Heart right ventricle (tissue), 16 donors: Measurements from ENCODE around the gene RPS27A. TPM values are rescaled to one million over a fixed set of nuclear protein-coding genes. Genes with fewer than 3 reads are reported as not detected.
"Not testable (repeated sequence)": the region's sequence is repeated elsewhere in the genome, so short reads cannot be mapped to it uniquely, and the experiment has no call there.

Experiments used
- ATAC-seq, 8 donors: fragments of 200-7000 bp; cut with Tn5 transposase; one replicate each; pipeline ENCODE4 v1.9.1; 2020; ENCODE audit warnings: mild to moderate bottlenecking in 8 of 8, moderate library complexity in 8 of 8, moderate number of reproducible peaks in 1 of 8
- DNase-seq, 2 donors: peaks; one replicate each; pipeline ENCODE4 v3.0.0-alpha.2; 2020
- H3K27ac ChIP-seq, 10 donors: fragments of 200-600 bp; sonication (generic) in 2 of 10; one replicate each; pipeline versions ENCODE4 v1.5.0 to v1.8.0; 2020 to 2022; ENCODE audit warnings: mild to moderate bottlenecking in 3 of 10
- H3K27me3 ChIP-seq, 7 donors: fragments of 200-600 bp; one replicate each; pipeline ENCODE4 v1.8.0; 2021 to 2022; ENCODE audit warnings: mild to moderate bottlenecking in 2 of 7
- H3K36me3 ChIP-seq, 9 donors: fragments of 200-600 bp; sonication (generic) in 1 of 9; one replicate each; pipeline versions ENCODE4 v1.5.0 to v1.8.0; 2020 to 2022; ENCODE audit warnings: mild to moderate bottlenecking in 2 of 9
- H3K4me1 ChIP-seq, 9 donors: fragments of 200-600 bp; sonication (generic) in 1 of 9; one replicate each; pipeline versions ENCODE4 v1.5.0 to v1.8.0; 2020 to 2022; ENCODE audit warnings: mild to moderate bottlenecking in 4 of 9
- H3K4me3 ChIP-seq, 10 donors: fragments of 200-600 bp; sonication (generic) in 2 of 10; one replicate each; pipeline versions ENCODE4 v1.5.0 to v1.8.0; 2020 to 2022; ENCODE audit warnings: mild to moderate bottlenecking in 7 of 10, moderate library complexity in 2 of 10
- H3K9me3 ChIP-seq, 11 donors: fragments of 200-600 bp in 10 of 11; sonication (generic) in 2 of 11; one replicate each; pipeline versions ENCODE4 v1.5.0 to v1.8.0; 2013 to 2022; ENCODE audit warnings: mild to moderate bottlenecking in 2 of 11, control low read depth in 1 of 11, moderate library complexity in 1 of 11
- WGBS, 2 donors: extraction: QIAGEN DNeasy Blood & Tissue Kit; methylation state at CpG; one replicate each; pipeline ENCODE4 v1.1.7; 2013; ENCODE audit warnings: inconsistent platforms in 1 of 2; 5-methylcytosine and 5-hydroxymethylcytosine counted together
- intact Hi-C, 10 donors: fragments of 100-400 bp; cut with DNase I; formaldehyde crosslinking; loops; one replicate each; pipeline versions ENCODE4 v1.11.1 to v1.14.2; 2022
- long read RNA-seq, 3 donors: library from polyadenylated mRNA; unstranded; transcript quantifications; one replicate each; pipeline ENCODE4 v2.0.0, GENCODE V29; 2020 to 2021
- polyA plus RNA-seq, 2 donors: library from polyadenylated mRNA; stranded (reverse); fragments of 200-250 nt; gene quantifications; one replicate each; pipeline ENCODE4 v1.2.3, GENCODE V29; 2013
- total RNA-seq, 10 donors: library from RNA; stranded (reverse); fragmentation: NEBNext Ultra II Directional in 3 of 10; extraction: Animal tissue kit (Norgen Biotek cat#: 25700) in 3 of 10; gene quantifications; one replicate each; pipeline versions ENCODE4 v1.2.1 to v1.2.4, GENCODE V29; 2021 to 2023
- TF ChIP-seq, protein P1 (sequence below), 9 donors: fragments of 200-600 bp; sonication (generic) in 2 of 9; IDR thresholded peaks; one replicate each; pipeline versions ENCODE4 v1.5.0 to v1.8.0; 2021 to 2022; ENCODE audit warnings: antibody characterized with exemption in 9 of 9, mild to moderate bottlenecking in 5 of 9, moderate library complexity in 1 of 9
- donor health status: Arrhythmogenic right ventricular cardiomyopathy.
- donor health status: ischemic (EF 13 %, LVEDD 7.1; RV severe dilation, severe dysfunction).
- donor health status: healthy with polysubstance abuse.
- donor health status: DM: no; HTN: yes; CAD: no.
- donor health status: DM: no; HTN: no; CAD: no.
- donor health status: ischemic (EF 25% LVEDD 6.9; RV normal size, moderate dysfunction).
- donor health status: ischemic (EF 25% LVEDD 5.7; RV mildly dilated, moderate dysfunction).
- donor health status: healthy.
- donor health status: DM: yes; HTN: yes; CAD: no.
- donor health status: Ischemic cardiomyopathy.
- donor health status: ischemic (EF 35%, LVEDD 5.7; RV mildly dilated, moderate dysfunction).
- donor health status: nonischemic (EF 11% LVEDD 7.7; RV severe dilation, severe dysfunction).
- donor health status: DM: yes; HTN: yes; CAD: no.
- donor health status: PGD.
- donor health status: ischemic (EF 29% LVEDD 5.4; RV normal size, mild dysfunction).
- donor health status: nonischemic (EF 23%, LVEDD 6.1; RV moderate dilation, normal function).

Gene RPS27A
- total RNA-seq (100 to 1,000 TPM; 365 to 520 (median 408) TPM), polyA plus RNA-seq (1,000 to 10,000 TPM in 1 of 2 donors, 100 to 1,000 TPM in 1; 679 to 1,979 TPM)
- long read RNA-seq, donor 1, transcript RPS27A-201 (6 exons, 1,071 nt) = major isoform, 256 of 300 reads
- long read RNA-seq, donor 1, transcript RPS27A-203 (5 exons, 796 nt) = minor isoform, 32 of 300 reads
- long read RNA-seq, donor 1, partial matches to known transcripts = 0 of 300 reads
- long read RNA-seq, donor 1, other reads (novel, unspliced or antisense) = 12 of 300 reads
- long read RNA-seq, donor 2, transcript RPS27A-203 (5 exons, 796 nt) = minor isoform, 30 of 335 reads
- long read RNA-seq, donor 2, transcript RPS27A-201 (6 exons, 1,071 nt) = major isoform, 295 of 335 reads
- long read RNA-seq, donor 2, partial matches to known transcripts = 6 of 335 reads
- long read RNA-seq, donor 2, other reads (novel, unspliced or antisense) = 2 of 335 reads
- long read RNA-seq, donor 3, transcript RPS27A-201 (6 exons, 1,071 nt) = major isoform, 50 of 63 reads
- long read RNA-seq, donor 3, transcript RPS27A-203 (5 exons, 796 nt) = minor isoform, 7 of 63 reads
- long read RNA-seq, donor 3, partial matches to known transcripts = 1 of 63 reads
- long read RNA-seq, donor 3, other reads (novel, unspliced or antisense) = 2 of 63 reads

DNA sequence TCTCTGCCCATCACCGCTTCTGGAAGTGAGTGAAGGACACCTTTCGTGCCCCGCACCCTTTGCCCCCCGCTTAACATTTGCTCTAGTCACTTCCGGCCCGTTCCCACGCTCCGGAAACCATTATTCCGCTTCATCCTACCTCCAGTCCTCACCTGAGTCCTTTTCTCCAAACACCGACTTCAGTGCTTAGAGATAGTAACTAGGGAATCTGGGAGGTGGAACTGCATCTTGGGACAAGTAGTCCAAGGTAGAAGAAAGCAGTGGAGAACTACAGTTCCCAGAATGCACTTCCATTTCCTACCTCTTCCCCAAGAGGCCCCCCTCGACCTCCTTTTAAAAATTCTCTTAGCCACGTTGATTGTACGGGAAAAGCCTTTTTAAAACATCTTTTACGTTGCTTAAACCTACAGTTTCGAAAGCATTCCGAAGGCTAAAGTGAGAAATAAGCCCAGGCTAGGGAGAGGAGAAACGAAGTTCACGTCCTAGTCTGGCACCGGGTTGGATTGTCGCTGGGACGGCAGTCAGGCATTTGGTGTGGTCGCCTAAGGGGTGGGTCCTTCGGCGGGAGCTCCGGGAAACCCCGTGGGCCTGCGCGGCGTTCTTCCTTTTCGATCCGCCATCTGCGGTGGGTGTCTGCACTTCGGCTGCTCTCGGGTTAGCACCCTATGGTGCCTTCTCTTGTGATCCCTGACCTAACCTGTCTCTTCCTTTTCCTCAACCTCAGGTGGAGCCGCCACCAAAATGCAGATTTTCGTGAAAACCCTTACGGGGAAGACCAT is at the start of gene RPS27A, which contains the start of gene CLHC1:
Gene RPS27A, plus strand, starts transcription at position 605 of the 779 bp plus-strand sequence. Its CDS starts 137 bp downstream, at position 742.
Gene CLHC1, minus strand, starts transcription at position 210 of the 779 bp plus-strand sequence. CDS start 9,882 bp downstream, outside the sequence.
- Histone ChIP-seq H3K27me3 (no peaks in the 10 kb centered on the region), H3K36me3 (peaks cover 0 to 40% (median 30%) of the 10 kb centered on the region in 9 donors), H3K9me3 (no peaks in the 10 kb centered on the region), H3K4me1 (peaks cover 0 to 49% (median 43%) of the 10 kb centered on the region in 9 donors), H3K27ac (peak within 1 kb of the TSS; percentile 80 to 98 (median 94)), H3K4me3 (peak within 1 kb of the TSS; percentile 62 to 98 (median 88))
- TF ChIP-seq, protein P1, sequence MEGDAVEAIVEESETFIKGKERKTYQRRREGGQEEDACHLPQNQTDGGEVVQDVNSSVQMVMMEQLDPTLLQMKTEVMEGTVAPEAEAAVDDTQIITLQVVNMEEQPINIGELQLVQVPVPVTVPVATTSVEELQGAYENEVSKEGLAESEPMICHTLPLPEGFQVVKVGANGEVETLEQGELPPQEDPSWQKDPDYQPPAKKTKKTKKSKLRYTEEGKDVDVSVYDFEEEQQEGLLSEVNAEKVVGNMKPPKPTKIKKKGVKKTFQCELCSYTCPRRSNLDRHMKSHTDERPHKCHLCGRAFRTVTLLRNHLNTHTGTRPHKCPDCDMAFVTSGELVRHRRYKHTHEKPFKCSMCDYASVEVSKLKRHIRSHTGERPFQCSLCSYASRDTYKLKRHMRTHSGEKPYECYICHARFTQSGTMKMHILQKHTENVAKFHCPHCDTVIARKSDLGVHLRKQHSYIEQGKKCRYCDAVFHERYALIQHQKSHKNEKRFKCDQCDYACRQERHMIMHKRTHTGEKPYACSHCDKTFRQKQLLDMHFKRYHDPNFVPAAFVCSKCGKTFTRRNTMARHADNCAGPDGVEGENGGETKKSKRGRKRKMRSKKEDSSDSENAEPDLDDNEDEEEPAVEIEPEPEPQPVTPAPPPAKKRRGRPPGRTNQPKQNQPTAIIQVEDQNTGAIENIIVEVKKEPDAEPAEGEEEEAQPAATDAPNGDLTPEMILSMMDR (IDR thresholded peaks at IDR 0.05) = peak in 1 of 9 donors; percentile 2
- intact Hi-C loops = loop anchor here in 3 of 10 donors (1.0 to 10.0 kb wide), 3 partner anchors 35 to 383 kb away; partner anchors contain the start of genes MTIF2 (in 2 of the 3), PPP4R3B (in 1 of the 3) and RTN4 (in 1 of the 3)
- WGBS, 2 donors = 0% methylated on average over 37 of the region's 37 CpGs
- ATAC-seq (peak; percentile 93 to 98 (median 96)), DNase-seq (peak; percentile 93 to 94)

DNA sequence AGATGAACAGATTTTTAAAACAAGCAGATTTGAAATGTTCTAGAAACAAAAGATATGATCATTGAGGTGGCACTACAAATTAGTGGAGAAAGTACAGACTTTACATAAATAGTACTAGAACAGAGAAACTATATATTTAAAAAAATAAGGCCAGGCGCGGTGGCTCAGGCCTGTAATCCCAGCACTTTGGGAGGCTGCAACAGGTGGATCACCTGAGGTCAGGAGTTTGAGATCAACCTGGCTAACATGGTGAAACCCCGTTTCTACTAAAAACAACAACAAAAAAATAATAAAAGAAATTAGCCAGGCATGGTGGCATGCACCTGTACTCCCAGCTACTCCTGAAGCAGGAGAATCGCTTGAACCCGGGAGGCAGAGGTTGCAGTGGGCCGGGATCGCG is 45.7 kb upstream of the RPS27A start:
- DNase-seq, intact Hi-C loops, H3K4me1 ChIP-seq, H3K4me3 ChIP-seq, ATAC-seq, H3K27ac ChIP-seq, H3K27me3 ChIP-seq: not testable (repeated sequence)
- 83 to 99% methylated on average over 8 of the region's 8 CpGs for WGBS, 2 donors
- H3K36me3 ChIP-seq = peaks cover 0 to 12% (median 0%) of the 10 kb centered on the region in 9 donors
- H3K9me3 ChIP-seq = peaks cover 0 to 14% (median 0%) of the 10 kb centered on the region in 11 donors

DNA sequence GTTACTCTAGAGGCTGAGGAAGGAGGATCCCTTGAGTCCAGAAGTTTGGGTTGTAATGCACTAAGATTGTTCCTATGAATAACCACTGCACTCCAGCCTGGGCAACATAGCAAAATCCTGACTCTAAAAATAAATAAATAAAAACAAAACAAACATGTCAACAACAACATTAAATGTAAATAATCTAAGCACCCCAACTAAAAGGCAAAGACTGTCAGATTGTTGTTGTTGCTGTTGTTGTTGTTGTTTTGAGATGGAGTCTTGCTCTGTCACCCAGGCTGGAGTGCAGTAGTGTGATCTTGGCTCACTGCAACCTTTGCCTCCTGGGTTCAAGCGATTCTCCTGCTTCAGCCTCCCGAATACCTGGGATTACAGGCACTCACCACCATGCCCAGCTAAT is 40.6 kb upstream of the RPS27A start:
- peaks cover 0 to 31% (median 0%) of the 10 kb centered on the region in 9 donors for H3K36me3 ChIP-seq

DNA sequence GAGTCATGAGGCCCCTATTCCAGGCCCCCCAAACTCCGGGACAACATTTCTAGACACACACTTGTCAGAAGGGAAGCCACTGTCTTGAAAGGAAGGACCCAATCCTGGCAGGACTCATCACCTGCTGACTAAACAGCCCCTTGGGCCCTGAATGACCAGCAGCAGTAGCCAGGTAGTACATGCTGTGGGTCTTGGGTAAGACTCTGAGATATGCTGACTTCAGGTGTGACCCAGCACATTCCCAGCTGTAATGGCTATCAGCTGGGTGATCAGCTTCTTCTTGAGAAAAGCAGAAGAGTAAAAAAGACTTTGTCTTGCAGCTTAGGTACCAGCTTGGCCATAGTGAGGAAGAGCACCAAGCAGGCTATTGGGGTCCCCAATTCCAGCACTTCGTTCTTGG is 36.0 kb upstream of the RPS27A start:
- H3K4me1 ChIP-seq = no peaks in the 10 kb centered on the region
- no peak overlapping the region for H3K27ac ChIP-seq
- H3K4me3 ChIP-seq = no peak overlapping the region
- WGBS, 2 donors = 97 to 99% methylated on average over 2 of the region's 2 CpGs
- peaks cover 0 to 37% (median 4%) of the 10 kb centered on the region in 9 donors for H3K36me3 ChIP-seq
- peaks cover 0 to 34% (median 7%) of the 10 kb centered on the region in 11 donors for H3K9me3 ChIP-seq
- TF ChIP-seq, protein P1 (IDR thresholded peaks at IDR 0.05) = no peak
- DNase-seq = no peak
- intact Hi-C loops = no loop called here
- H3K27me3 ChIP-seq = no peaks in the 10 kb centered on the region
- no peak for ATAC-seq

More for the DNA sequence above, 40.6 kb upstream of the RPS27A start:
- H3K27me3 ChIP-seq, ATAC-seq, H3K4me1 ChIP-seq, DNase-seq, H3K4me3 ChIP-seq, H3K27ac ChIP-seq, intact Hi-C loops: not testable (repeated sequence)
- peaks cover 0 to 26% (median 0%) of the 10 kb centered on the region in 11 donors for H3K9me3 ChIP-seq
- 98 to 100% methylated on average over 2 of the region's 2 CpGs for WGBS, 2 donors
